Mesenchymal stem cell (in vitro differentiated cells and primary cell): Measurements from ENCODE around the gene PCDHGA10.
A peak's percentile ranks its signal among the peaks of the same experiment; 100 is the strongest.

Source experiments
- DNase-seq: peaks from one replicate; pipeline ENCODE4 v3.0.0-alpha.2; 2013
- H2AFZ ChIP-seq: one replicate; pipeline ENCODE4 v1.6.1; 2013; ENCODE audit warnings: low read depth, mild to moderate bottlenecking, control low read depth, inconsistent platforms, low read length, moderate library complexity
- H2AK5ac ChIP-seq: 2 replicates; pipeline ENCODE4 v1.6.1; 2013; ENCODE audit warnings: low read length, moderate library complexity, mild to moderate bottlenecking, inconsistent platforms; ENCODE audit not compliant: severe bottlenecking
- H2BK120ac ChIP-seq: one replicate; pipeline ENCODE4 v1.6.1; 2013; ENCODE audit warnings: low read depth, mild to moderate bottlenecking, inconsistent platforms, low read length, moderate library complexity
- H2BK12ac ChIP-seq, 2 experiments: one replicate each; pipeline ENCODE4 v1.6.1; 2013; ENCODE audit warnings: inconsistent platforms in 2 of 2, low read length in 2 of 2, mild to moderate bottlenecking in 2 of 2, moderate library complexity in 2 of 2, control low read depth in 1 of 2
- H2BK15ac ChIP-seq: one replicate; pipeline ENCODE4 v1.6.1; 2013; ENCODE audit warnings: mild to moderate bottlenecking, low read depth, inconsistent platforms; ENCODE audit not compliant: poor library complexity, severe bottlenecking
- H2BK5ac ChIP-seq: 2 replicates; pipeline ENCODE4 v1.6.1; 2013; ENCODE audit warnings: low read depth, mild to moderate bottlenecking, low read length, control low read depth, inconsistent platforms; ENCODE audit not compliant: poor library complexity, severe bottlenecking
- H3K14ac ChIP-seq, 2 experiments: one replicate each; pipeline ENCODE4 v1.6.1; 2013; ENCODE audit warnings: inconsistent platforms in 2 of 2, low read length in 2 of 2, control low read depth in 1 of 2, mild to moderate bottlenecking in 1 of 2, moderate library complexity in 1 of 2
- H3K18ac ChIP-seq, 2 experiments: one replicate each; pipeline ENCODE4 v1.6.1; 2013; ENCODE audit warnings: inconsistent platforms in 2 of 2, low read length in 2 of 2, control low read depth in 1 of 2, low read depth in 1 of 2, mild to moderate bottlenecking in 1 of 2
- H3K23ac ChIP-seq, 2 experiments: one replicate each; pipeline ENCODE4 v1.6.1; 2013; ENCODE audit warnings: inconsistent platforms in 2 of 2, low read length in 2 of 2, mild to moderate bottlenecking in 2 of 2, moderate library complexity in 2 of 2, control low read depth in 1 of 2
- H3K27ac ChIP-seq: 2 replicates; pipeline ENCODE4 v1.5.1; 2013; ENCODE audit warnings: mild to moderate bottlenecking, moderate library complexity, low read length, control low read depth, inconsistent platforms; ENCODE audit not compliant: poor library complexity, severe bottlenecking
- H3K27me3 ChIP-seq, 2 experiments: 2 replicates each; pipeline versions ENCODE4 v1.6.1 to v1.7.0; 2013; ENCODE audit warnings: low read length in 2 of 2, mild to moderate bottlenecking in 2 of 2, moderate library complexity in 2 of 2, control low read depth in 1 of 2, inconsistent platforms in 1 of 2; ENCODE audit not compliant: control insufficient read depth in 1 of 2, insufficient read depth in 1 of 2
- H3K36me3 ChIP-seq, 2 experiments: 2 replicates each; pipeline versions ENCODE4 v1.6.1 to v1.7.0; 2013; ENCODE audit warnings: low read length in 2 of 2, control low read depth in 1 of 2, inconsistent platforms in 1 of 2, low read depth in 1 of 2, mild to moderate bottlenecking in 1 of 2; ENCODE audit not compliant: insufficient read depth in 2 of 2, control insufficient read depth in 1 of 2
- H3K4ac ChIP-seq, 2 experiments: one replicate each; pipeline ENCODE4 v1.6.1; 2013; ENCODE audit warnings: inconsistent platforms in 2 of 2, low read length in 2 of 2, mild to moderate bottlenecking in 2 of 2, moderate library complexity in 2 of 2, control low read depth in 1 of 2, low read depth in 1 of 2
- H3K4me1 ChIP-seq: 2 replicates; pipeline ENCODE4 v1.6.1; 2013; ENCODE audit warnings: low read depth, low read length, control low read depth; ENCODE audit not compliant: control insufficient read depth, insufficient read depth
- H3K4me2 ChIP-seq: 2 replicates; pipeline ENCODE4 v1.6.1; 2013; ENCODE audit warnings: low read length, mild to moderate bottlenecking, inconsistent platforms; ENCODE audit not compliant: poor library complexity, severe bottlenecking
- H3K4me3 ChIP-seq, 2 experiments: 2 replicates each; pipeline versions ENCODE4 v1.5.1 to v1.7.0; 2013; ENCODE audit warnings: low read length in 2 of 2, mild to moderate bottlenecking in 2 of 2, control low read depth in 1 of 2, low read depth in 1 of 2; ENCODE audit not compliant: insufficient read depth in 1 of 2
- H3K79me1 ChIP-seq: replicated peaks from 2 replicates; pipeline ENCODE4 v1.6.1; 2013; ENCODE audit warnings: mild to moderate bottlenecking, control low read depth, low read length, inconsistent platforms; ENCODE audit not compliant: poor library complexity, severe bottlenecking
- H3K9ac ChIP-seq: 2 replicates; pipeline ENCODE4 v1.7.0; 2013; ENCODE audit warnings: mild to moderate bottlenecking, low read length, moderate library complexity
- H3K9me3 ChIP-seq: 2 replicates; pipeline ENCODE4 v1.7.0; 2013; ENCODE audit warnings: mild to moderate bottlenecking, low read length; ENCODE audit not compliant: control insufficient read depth
- H4K8ac ChIP-seq: one replicate; pipeline ENCODE4 v1.6.1; 2013; ENCODE audit warnings: inconsistent platforms, mild to moderate bottlenecking, low read length, moderate library complexity
- H4K91ac ChIP-seq: one replicate; pipeline ENCODE4 v1.6.1; 2013; ENCODE audit warnings: mild to moderate bottlenecking, low read length, inconsistent platforms
- WGBS: methylation state at CpG from one replicate; pipeline ENCODE4 v1.1.7; 2013; ENCODE audit warnings: mixed read lengths; 5-methylcytosine and 5-hydroxymethylcytosine counted together

The PCDHGA10 gene

GRCh38 chr5:141437221-141437620 is 24.4 kb downstream of the PCDHGA10 start:
- Histone ChIP-seq H3K18ac (no peak overlapping the region), H3K14ac (no peak overlapping the region), H2BK12ac (no peak overlapping the region), H3K27me3 (no peaks in the 10 kb centered on the region), H3K4ac (no peak overlapping the region), H3K23ac (no peak overlapping the region), H3K27ac (no peak overlapping the region), H3K4me3 (no peak overlapping the region), H2AK5ac (no peak overlapping the region), H4K8ac (no peak overlapping the region), H4K91ac (no peak overlapping the region), H2BK15ac (no peak overlapping the region), H3K4me2 (no peak overlapping the region), H3K36me3 (peaks cover 7 to 12% of the 10 kb centered on the region in 2 experiments), H2BK5ac (no peak overlapping the region), H3K9me3 (peaks cover 8% of the 10 kb centered on the region), H3K9ac (no peak overlapping the region), H2BK120ac (no peak overlapping the region), H3K4me1 (peaks cover 5% of the 10 kb centered on the region), H3K79me1 (peaks cover 17% of the 10 kb centered on the region), H2AFZ (no peak overlapping the region)
- DNase-seq = no peak
- no CpG with 5 or more reads among the region's 2 CpGs for WGBS

- Histone ChIP-seq H3K27ac (peak overlapping the region; percentile 24), H3K79me1 (peaks cover 22% of the 10 kb centered on the region), H3K27me3 (no peaks in the 10 kb centered on the region), H3K36me3 (peaks cover 7 to 9% of the 10 kb centered on the region in 2 experiments), H4K91ac (no peak overlapping the region), H3K18ac (no peak overlapping the region), H3K9me3 (peaks cover 8% of the 10 kb centered on the region), H3K23ac (no peak overlapping the region), H3K4ac (no peak overlapping the region), H2BK120ac (no peak overlapping the region), H4K8ac (no peak overlapping the region), H2BK15ac (no peak overlapping the region), H3K14ac (no peak overlapping the region), H2AFZ (no peak overlapping the region), H3K4me3 (no peak overlapping the region), H2BK5ac (no peak overlapping the region), H2BK12ac (no peak overlapping the region), H3K4me1 (peaks cover 5% of the 10 kb centered on the region), H3K9ac (no peak overlapping the region), H3K4me2 (no peak overlapping the region), H2AK5ac (no peak overlapping the region)
- DNase-seq = no peak
- WGBS = 88% methylated on average over 10 of the region's 10 CpGs
These were observed 26.8 kb downstream of the PCDHGA10 start for GRCh38 chr5:141439411-141440141.

- no peak overlapping the region for H3K4me3 ChIP-seq
- DNase-seq = no peak
- no peak overlapping the region for H3K23ac ChIP-seq
- 97% methylated on average over 9 of the region's 9 CpGs for WGBS
- no peak overlapping the region for H2AK5ac ChIP-seq
- peaks cover 25% of the 10 kb centered on the region for H3K79me1 ChIP-seq
- H2AFZ ChIP-seq = no peak overlapping the region
- no peak overlapping the region for H3K14ac ChIP-seq
- H2BK120ac ChIP-seq = no peak overlapping the region
- no peak overlapping the region for H3K9ac ChIP-seq
- no peaks in the 10 kb centered on the region for H3K27me3 ChIP-seq
- H4K8ac ChIP-seq = no peak overlapping the region
- H3K27ac ChIP-seq = peak overlapping the region; percentile 24
- no peak overlapping the region for H2BK15ac ChIP-seq
- no peak overlapping the region for H3K18ac ChIP-seq
- H2BK12ac ChIP-seq = no peak overlapping the region
- H3K4me2 ChIP-seq = no peak overlapping the region
- H3K4me1 ChIP-seq = peaks cover 5% of the 10 kb centered on the region
- peaks cover 10% of the 10 kb centered on the region for H3K9me3 ChIP-seq
- peaks cover 7 to 9% of the 10 kb centered on the region in 2 experiments for H3K36me3 ChIP-seq
- H2BK5ac ChIP-seq = no peak overlapping the region
- H4K91ac ChIP-seq = no peak overlapping the region
- no peak overlapping the region for H3K4ac ChIP-seq
These were observed 27.6 kb downstream of the PCDHGA10 start for GRCh38 chr5:141440341-141440740.

DNA sequence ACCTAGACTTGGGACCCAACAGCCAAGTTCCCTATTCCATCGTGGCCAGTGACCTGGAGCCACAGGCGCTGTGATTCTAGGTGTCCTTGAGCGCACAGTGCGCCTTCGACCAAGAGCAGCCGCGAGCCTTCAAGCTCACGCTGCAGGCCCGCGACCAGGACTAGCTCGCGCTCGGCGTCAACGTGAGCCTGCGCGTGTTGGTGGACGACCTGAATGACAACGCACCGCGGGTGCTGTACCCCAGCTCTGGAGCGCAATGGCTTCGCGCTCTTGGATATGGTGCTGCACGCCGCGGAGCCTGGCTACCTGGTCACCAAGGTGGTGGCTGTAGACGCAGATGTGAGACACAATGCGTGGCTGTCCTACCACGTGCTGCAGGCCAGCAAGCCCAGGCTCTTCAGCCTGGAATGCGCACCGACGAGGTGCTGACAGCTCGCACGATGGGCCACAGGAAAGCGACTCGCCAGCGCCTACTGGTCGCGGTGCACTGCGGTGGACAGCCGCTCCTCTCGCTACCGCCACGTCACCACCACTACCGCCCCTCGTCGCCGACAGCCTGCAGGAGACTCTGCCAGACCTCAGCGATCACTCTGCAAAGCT is 28.9 kb downstream of the PCDHGA10 start:
- 99% methylated on average over 45 of the region's 50 CpGs for WGBS

More for the DNA sequence above, 28.9 kb downstream of the PCDHGA10 start:
- Histone ChIP-seq H3K79me1 (peaks cover 25% of the 10 kb centered on the region), H3K9ac (no peak overlapping the region), H2BK15ac (no peak overlapping the region), H2BK12ac (no peak overlapping the region), H4K91ac (no peak overlapping the region), H2BK120ac (no peak overlapping the region), H2AFZ (no peak overlapping the region), H3K14ac (no peak overlapping the region), H3K4me2 (no peak overlapping the region), H3K23ac (no peak overlapping the region), H3K36me3 (peaks cover 7 to 9% of the 10 kb centered on the region in 2 experiments), H3K9me3 (peaks cover 10% of the 10 kb centered on the region), H4K8ac (no peak overlapping the region), H3K4me3 (peak overlapping the region in 1 of 2 experiments; percentile 7), H2AK5ac (peak overlapping the region; percentile 13), H3K18ac (no peak overlapping the region), H3K27me3 (no peaks in the 10 kb centered on the region), H3K4me1 (peaks cover 5% of the 10 kb centered on the region), H2BK5ac (no peak overlapping the region), H3K27ac (no peak overlapping the region), H3K4ac (no peak overlapping the region)
- no peak for DNase-seq
